HG03097 (cell line): Measurements from ENCODE around the gene C2CD5.

Experiments used
- ATAC-seq: cut with Tn5 transposase; IDR thresholded peaks from one replicate; pipeline ENCODE4 v1.9.1; 2021; ENCODE audit not compliant: unreplicated experiment, low FRiP score

The C2CD5 gene

DNA sequence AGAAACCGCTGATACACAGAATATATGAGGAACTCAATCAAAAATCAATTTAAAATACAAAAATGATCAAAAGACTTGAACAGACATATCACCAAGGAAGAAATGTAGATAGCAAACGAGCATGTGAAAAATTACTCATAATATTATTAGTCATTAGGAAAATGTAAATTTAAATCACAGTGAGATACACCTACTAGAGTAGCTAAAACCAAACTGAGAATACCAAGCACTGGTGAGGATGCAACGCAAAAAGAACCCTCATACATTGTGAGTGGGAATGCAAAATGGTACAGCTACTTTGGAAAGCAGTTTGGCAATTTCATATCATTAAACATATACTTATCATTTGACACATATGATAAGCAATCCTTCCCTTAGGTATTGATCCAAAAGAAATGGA is 108.8 kb downstream of the C2CD5 start:
- no peak for ATAC-seq

DNA sequence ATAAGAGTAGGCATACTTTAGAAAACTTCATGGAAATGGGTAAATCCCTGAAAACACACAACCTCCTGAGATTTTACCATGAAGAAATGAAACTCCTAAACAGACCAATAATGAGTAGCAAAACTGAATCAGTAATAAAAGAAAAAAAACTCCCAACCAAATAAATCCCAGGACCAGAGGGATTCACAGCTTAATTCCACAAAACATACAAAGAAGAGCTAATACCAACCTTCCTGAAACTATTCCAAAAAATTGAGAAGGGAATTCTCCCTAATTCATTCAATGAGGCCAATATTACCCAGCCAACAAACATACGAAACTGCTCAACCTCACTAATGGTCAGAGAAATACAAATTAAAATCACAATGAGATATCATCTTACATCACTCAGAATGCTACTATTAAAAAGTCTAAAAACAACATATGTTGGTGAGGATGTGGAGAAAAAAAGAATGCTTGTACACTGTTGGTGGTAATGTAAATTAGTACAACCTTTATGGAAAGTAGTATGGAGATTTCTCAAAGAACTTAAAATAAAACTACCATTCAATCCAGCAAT is 112.6 kb downstream of the C2CD5 start:
- ATAC-seq, result no peak

GRCh38 chr12:22416801-22417200 is 127.5 kb downstream of the C2CD5 start:
- ATAC-seq, result no peak

DNA sequence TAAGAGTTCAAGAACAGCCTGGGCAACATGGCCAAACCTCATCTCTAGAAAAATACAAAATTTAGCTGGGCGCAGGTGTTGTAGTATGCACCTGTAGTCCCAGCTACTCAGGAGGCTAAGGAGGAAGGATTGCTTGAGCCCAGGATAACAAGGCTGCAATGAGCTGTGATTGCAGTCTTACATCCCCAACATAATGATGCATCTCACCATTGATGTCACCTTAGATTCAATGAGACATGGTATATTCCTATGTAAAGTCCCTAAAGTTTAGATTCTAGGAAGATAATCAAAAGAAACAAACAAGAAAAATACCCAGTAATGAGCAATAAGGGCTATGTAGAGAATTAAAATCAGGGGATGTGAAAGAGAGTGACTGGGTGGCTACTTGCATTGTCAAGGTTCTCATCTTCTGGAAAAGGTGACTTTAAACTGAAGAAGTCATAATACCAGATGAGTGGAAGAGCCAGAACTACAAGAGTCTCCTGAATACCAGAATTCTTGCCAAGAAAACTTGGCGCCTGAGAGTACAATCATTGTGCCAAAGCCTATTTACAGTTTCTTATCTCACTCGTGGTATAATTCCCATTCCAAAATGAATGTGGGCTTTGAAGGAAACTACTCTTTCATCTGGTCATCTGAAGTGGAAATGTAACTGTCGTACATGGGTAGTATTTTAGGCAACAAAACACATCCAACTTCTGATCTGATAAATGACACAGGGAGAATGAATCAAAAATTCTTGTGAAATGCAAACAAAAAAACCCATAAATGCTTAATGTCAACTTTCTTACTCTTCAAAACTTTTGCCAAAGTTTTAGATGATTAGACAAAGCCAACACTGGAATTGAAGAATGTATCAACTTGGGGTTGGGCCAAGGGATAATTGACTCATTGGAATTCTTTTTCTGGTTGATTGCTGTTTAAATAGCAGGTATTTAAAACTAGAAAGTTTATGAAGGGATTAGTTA is 128.7 kb downstream of the C2CD5 start:
- ATAC-seq, result no peak

DNA sequence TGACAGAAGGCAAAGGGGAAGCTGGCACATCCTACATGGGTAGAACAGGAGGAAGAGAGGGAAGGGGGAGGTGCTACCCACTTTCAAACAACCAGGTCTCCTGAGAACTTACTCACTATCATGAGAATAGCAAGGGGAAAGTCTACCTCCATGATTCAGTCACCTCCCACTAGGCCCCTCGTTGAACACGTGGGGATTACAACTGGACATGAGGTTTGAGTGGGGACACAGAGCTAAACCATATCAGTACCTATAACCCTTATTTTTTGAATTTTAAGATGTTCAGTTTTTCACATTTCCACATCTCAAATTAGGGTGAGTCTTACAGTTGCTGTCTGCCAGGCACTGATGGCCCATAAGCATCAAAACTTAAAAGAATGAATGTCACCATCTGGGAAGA is 129.6 kb downstream of the C2CD5 start:
- ATAC-seq, result no peak

DNA sequence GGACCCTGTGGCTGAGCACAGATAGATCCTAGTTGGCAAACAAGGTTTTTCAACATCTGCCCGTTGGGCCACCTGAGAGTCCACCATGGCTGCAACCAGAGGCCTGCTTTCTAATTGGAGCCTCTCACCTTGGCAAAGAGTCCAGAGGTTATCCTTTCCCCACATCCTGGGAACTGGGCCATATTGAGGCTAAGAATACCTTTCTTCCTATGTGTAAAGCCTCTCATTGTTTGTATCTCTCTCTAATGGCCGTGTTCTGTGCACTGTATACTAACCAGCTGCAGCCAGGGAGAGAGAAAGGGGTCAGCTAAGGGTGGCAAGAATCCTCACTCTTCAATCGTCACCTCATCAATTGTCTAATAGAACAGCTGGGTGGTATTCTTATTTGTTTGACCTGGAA is 130.8 kb downstream of the C2CD5 start:
- no peak for ATAC-seq

GRCh38 chr12:22412581-22412980 is 131.8 kb downstream of the C2CD5 start:
- no peak for ATAC-seq

DNA sequence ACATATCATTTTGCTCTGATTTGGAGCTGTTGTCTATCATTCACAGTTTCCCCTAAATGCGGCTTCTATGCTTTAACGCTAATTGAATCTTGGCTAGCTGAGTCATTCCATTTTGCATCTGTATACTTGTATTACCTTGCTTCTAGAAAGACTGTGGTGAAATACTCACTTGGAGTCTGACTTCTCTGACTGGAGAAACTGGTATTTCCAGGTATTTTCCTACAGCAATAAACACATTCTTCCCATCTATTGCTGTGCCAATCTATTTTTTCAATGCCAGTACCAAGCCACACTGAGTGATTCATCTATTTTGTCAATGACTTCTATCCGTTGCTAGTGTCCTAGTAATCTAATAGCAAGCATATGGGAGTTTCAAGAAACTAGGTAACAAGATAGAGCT is 133.9 kb downstream of the C2CD5 start:
- no peak for ATAC-seq

DNA sequence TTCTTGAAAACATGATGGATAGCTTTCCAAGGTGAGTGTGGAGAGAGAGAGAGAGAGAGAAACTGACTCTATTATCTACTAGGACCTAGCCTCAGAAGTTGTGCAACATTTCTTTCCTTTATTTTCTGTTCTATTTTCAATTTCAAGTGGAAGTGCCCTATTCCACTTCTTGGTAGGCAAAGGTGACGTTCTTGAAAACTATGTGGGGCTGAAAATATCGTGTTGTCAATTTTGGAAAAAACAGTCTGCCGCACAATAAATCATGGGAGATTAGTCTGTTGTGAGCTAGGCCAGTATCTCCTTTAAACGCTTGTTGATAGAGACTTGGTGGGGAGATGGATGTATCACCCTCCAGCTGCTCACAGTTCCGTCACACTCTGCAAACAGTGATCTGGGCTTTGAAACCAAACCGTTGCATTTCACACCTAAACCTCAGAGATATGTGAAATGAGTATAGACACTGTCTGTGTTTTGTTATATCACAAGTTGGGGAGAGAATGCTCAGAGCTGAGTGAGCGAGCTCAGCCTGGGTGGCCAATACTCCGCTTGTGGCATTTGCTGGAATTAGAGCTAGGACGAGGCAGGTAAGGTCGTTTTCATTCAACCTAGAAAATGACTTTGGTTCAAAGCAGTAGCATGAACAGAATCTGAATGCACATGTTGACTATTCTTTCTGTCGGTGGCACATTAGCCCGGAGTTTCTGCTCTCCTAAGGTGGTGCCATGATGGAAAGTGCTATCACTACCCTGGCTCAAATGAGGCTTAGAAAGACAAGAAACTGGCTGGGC is 134.8 kb downstream of the C2CD5 start:
- peak; percentile 94 for ATAC-seq

DNA sequence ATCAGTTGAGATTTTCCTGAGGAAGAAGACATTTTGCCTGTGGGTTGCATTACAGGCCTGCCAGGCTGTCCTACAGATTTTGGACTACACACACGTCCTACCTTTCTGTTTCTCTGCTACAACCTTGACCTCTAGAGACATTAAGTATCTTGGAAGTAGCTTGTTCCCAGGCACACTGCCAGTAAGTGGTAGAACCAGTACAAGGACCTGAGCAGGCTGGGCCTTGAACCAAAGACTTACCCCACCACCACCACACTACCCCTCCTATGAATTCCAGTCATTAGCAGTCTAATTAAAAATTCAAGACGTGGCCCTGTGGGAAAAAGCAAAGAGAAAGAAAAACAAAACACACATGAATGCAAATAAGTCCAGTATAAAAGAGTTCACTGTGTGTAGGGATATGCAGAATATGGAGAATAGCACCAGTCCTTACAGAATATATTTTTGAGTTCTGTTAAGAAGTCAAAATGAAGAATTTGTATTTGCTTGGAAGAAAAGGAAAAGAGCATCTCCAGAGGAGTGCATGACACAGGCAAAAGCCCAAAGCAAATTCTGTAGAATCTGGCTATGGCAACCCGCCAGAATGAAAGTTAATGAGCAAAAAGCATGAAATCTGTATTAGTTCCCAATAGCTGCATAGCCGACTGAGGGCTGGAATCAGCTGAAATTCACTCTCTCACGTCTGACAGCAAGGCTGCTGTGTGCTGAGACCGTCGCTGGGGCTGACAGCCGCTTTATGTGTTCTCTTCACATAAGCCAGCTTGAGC is 135.5 kb downstream of the C2CD5 start:
- no peak for ATAC-seq

GRCh38 chr12:22407397-22407796 is 136.9 kb downstream of the C2CD5 start:
- no peak for ATAC-seq

GRCh38 chr12:22406627-22407026 is 137.7 kb downstream of the C2CD5 start:
- peak; percentile 62 for ATAC-seq

DNA sequence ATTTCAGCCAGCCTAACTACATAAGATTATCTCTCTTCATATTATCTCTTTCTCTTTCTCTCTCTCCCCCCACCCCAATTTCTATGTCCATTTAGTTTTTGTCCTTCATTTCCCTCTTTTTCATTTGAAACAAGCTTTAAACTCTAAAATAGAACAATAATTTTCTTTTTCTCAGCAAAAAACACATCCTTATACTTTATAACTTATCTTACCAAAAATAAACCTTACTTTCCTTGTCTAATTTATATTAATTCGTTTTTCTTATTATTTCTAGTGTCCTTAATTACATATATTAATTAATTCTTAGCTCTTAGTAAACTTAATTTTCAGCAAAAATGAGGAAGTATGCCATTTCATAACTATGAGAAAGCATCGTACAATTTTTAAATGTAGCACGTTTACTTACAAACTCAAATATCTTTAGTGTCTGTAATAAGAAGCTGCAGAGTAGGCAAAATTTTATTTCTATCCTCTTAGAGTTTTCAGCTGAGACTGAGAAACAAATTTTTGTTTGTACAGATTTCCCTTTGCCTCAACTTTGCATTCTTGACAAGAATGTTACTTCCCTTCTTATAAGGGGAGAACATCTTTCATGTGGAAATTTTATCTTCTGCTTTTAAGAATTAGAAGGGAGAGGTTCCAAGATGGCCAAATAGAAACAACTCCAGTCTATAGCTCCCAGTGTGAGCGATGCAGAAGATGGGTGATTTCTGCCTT is 144.7 kb downstream of the C2CD5 start:
- no peak for ATAC-seq
